Liver (tissue), 9 donors: ENCODE data around the gene TENM3. TPM values are rescaled to one million over a fixed set of nuclear protein-coding genes. Genes with fewer than 3 reads are reported as not detected.

ENCODE experiments used
- DNase-seq: peaks from one replicate; pipeline ENCODE4 v3.0.0-alpha.2; 2017; ENCODE audit warnings: low spot score
- H3K27ac ChIP-seq, 2 donors: one replicate each; pipeline ENCODE4 v1.7.0; 2013; ENCODE audit warnings: inconsistent platforms in 2 of 2, low read length in 2 of 2, control low read depth in 1 of 2, low read depth in 1 of 2, mild to moderate bottlenecking in 1 of 2
- H3K27me3 ChIP-seq, 4 donors: one replicate each; pipeline versions ENCODE4 v1.6.1 to v1.7.0; 2013; ENCODE audit warnings: low read length in 3 of 4, inconsistent platforms in 1 of 4, mild to moderate bottlenecking in 1 of 4, moderate library complexity in 1 of 4; ENCODE audit not compliant: control insufficient read depth in 4 of 4, insufficient read depth in 4 of 4
- H3K36me3 ChIP-seq, 4 donors: one replicate each; pipeline versions ENCODE4 v1.6.1 to v1.7.0; 2013; ENCODE audit warnings: low read length in 3 of 4, mild to moderate bottlenecking in 3 of 4, low read depth in 1 of 4, moderate library complexity in 1 of 4; ENCODE audit not compliant: control insufficient read depth in 4 of 4, insufficient read depth in 3 of 4
- H3K4me1 ChIP-seq, 4 donors: one replicate each; pipeline versions ENCODE4 v1.6.1 to v1.7.0; 2013; ENCODE audit warnings: low read length in 3 of 4, mild to moderate bottlenecking in 3 of 4, moderate library complexity in 1 of 4; ENCODE audit not compliant: control insufficient read depth in 4 of 4, insufficient read depth in 4 of 4
- H3K4me3 ChIP-seq, 3 donors: one replicate each; pipeline versions ENCODE4 v1.6.1 to v1.7.0; 2013; ENCODE audit warnings: low read length in 3 of 3, control low read depth in 1 of 3, low read depth in 1 of 3, mild to moderate bottlenecking in 1 of 3
- H3K9ac ChIP-seq, 2 donors: one replicate each; pipeline ENCODE4 v1.7.0; 2013; ENCODE audit warnings: low read length in 2 of 2, mild to moderate bottlenecking in 2 of 2, moderate library complexity in 2 of 2, control low read depth in 1 of 2, low read depth in 1 of 2
- H3K9me3 ChIP-seq, 4 donors: one replicate each; pipeline versions ENCODE4 v1.6.1 to v1.7.0; 2013; ENCODE audit warnings: low read length in 3 of 4; ENCODE audit not compliant: control insufficient read depth in 4 of 4
- ATF3 ChIP-seq: IDR thresholded peaks from 2 replicates; pipeline ENCODE4 v1.6.1; 2016; ENCODE audit warnings: antibody characterized with exemption
- CTCF ChIP-seq: fragments of 150-350 bp; IDR thresholded peaks from 2 replicates; pipeline ENCODE4 v1.5.1; 2017; ENCODE audit warnings: improper control_type of control experiment, low read depth, low read length; ENCODE audit not compliant: missing input control
- EGR1 ChIP-seq, 2 donors: IDR thresholded peaks; 2 replicates each; pipeline ENCODE4 v1.6.1; 2016 to 2018; ENCODE audit warnings: antibody characterized with exemption in 2 of 2, low read depth in 2 of 2
- FOXA1 ChIP-seq: IDR thresholded peaks from 2 replicates; pipeline ENCODE4 v1.6.1; 2016; ENCODE audit warnings: antibody characterized with exemption
- FOXA2 ChIP-seq: IDR thresholded peaks from 2 replicates; pipeline ENCODE4 v1.6.1; 2016; ENCODE audit warnings: antibody characterized with exemption
- GABPA ChIP-seq, 2 donors: IDR thresholded peaks in 1 of 2; conservative IDR thresholded peaks in 1 of 2; 2 replicates each; pipeline ENCODE4 v1.6.1; 2016; ENCODE audit warnings: antibody characterized with exemption in 2 of 2, mild to moderate bottlenecking in 1 of 2, moderate library complexity in 1 of 2
- HNF4A ChIP-seq, 2 donors: conservative IDR thresholded peaks; 2 replicates each; pipeline ENCODE4 v1.6.1; 2016; ENCODE audit warnings: antibody characterized with exemption in 2 of 2, mild to moderate bottlenecking in 2 of 2
- HNF4G ChIP-seq: IDR thresholded peaks from 2 replicates; pipeline ENCODE4 v1.6.1; 2016; ENCODE audit warnings: antibody characterized with exemption
- JUND ChIP-seq, 2 donors: IDR thresholded peaks; 2 replicates each; pipeline ENCODE4 v1.6.1; 2016; ENCODE audit warnings: antibody characterized with exemption in 2 of 2
- MAX ChIP-seq: IDR thresholded peaks from 2 replicates; pipeline ENCODE4 v1.6.1; 2016; ENCODE audit warnings: antibody characterized with exemption
- NR2F2 ChIP-seq: IDR thresholded peaks from 2 replicates; pipeline ENCODE4 v1.6.1; 2016; ENCODE audit warnings: antibody characterized with exemption
- RAD21 ChIP-seq, 2 donors: IDR thresholded peaks; 2 replicates each; pipeline ENCODE4 v1.6.1; 2016; ENCODE audit warnings: antibody characterized with exemption in 2 of 2, mild to moderate bottlenecking in 2 of 2
- REST ChIP-seq: IDR thresholded peaks from 2 replicates; pipeline ENCODE4 v1.6.1; 2016; ENCODE audit warnings: antibody characterized with exemption, mild to moderate bottlenecking
- RXRA ChIP-seq, 2 donors: IDR thresholded peaks; 2 replicates each; pipeline ENCODE4 v1.6.1; 2017 to 2018; ENCODE audit warnings: antibody characterized with exemption in 2 of 2, mild to moderate bottlenecking in 1 of 2
- SP1 ChIP-seq: IDR thresholded peaks from 2 replicates; pipeline ENCODE4 v1.6.1; 2018; ENCODE audit warnings: antibody characterized with exemption, mild to moderate bottlenecking
- TAF1 ChIP-seq: conservative IDR thresholded peaks from 2 replicates; pipeline ENCODE4 v1.6.1; 2016; ENCODE audit warnings: antibody characterized with exemption, mild to moderate bottlenecking
- YY1 ChIP-seq: IDR thresholded peaks from 2 replicates; pipeline ENCODE4 v1.6.1; 2016; ENCODE audit warnings: antibody characterized with exemption, mild to moderate bottlenecking
- ZBTB33 ChIP-seq: IDR thresholded peaks from 2 replicates; pipeline ENCODE4 v1.6.1; 2016; ENCODE audit warnings: antibody characterized with exemption
- WGBS: extraction: QIAGEN DNeasy Blood & Tissue Kit; methylation state at CpG from one replicate; pipeline ENCODE4 v1.1.7; 2013; 5-methylcytosine and 5-hydroxymethylcytosine counted together
- polyA plus RNA-seq, 2 donors: library from polyadenylated mRNA; stranded (reverse) in 1 of 2; unstranded in 1 of 2; fragments of 200-250 nt in 1 of 2; fragments of >200 nt in 1 of 2; fragmentation: Nextera tagmentation in 1 of 2; extraction: Ambion mirVana in 1 of 2; gene quantifications; one replicate each; pipeline versions ENCODE4 v1.2.1 to v1.2.3, GENCODE V29; 2013 to 2015
- total RNA-seq, 2 donors: library from RNA; depleted of rRNA; stranded (reverse); fragments of >200 nt; gene quantifications; one replicate each; pipeline ENCODE4 v1.2.3, GENCODE V29; 2014
- donor health status: healthy.
- donor health status: healthy.
- donor health status: healthy.
- donor health status: healthy.
- donor health status: healthy.

TENM3 gene
- total and polyA plus RNA-seq, 4 donors = 0.32 to 16.8 (median 0.70) TPM

- Histone ChIP-seq H3K36me3 (no peaks in the 10 kb centered on the region), H3K27ac (no peak overlapping the region), H3K4me1 (no peaks in the 10 kb centered on the region), H3K27me3 (no peaks in the 10 kb centered on the region), H3K9ac (no peak overlapping the region), H3K9me3 (peaks cover 0 to 2% (median 0%) of the 10 kb centered on the region in 4 donors), H3K4me3 (no peak overlapping the region)
- TF ChIP-seq HNF4A (conservative IDR thresholded peaks at IDR 0.05) = no peak
- no peak for TF ChIP-seq GABPA (IDR thresholded peaks at IDR 0.05 in 1 of 2, conservative IDR thresholded peaks at IDR 0.05 in 1 of 2)
- no peak for TF ChIP-seq SP1
- TF ChIP-seq YY1 = no peak
- TF ChIP-seq FOXA2 = no peak
- no peak for TF ChIP-seq ZBTB33
- TF ChIP-seq CTCF = no peak
- no peak for TF ChIP-seq TAF1
- no peak for TF ChIP-seq HNF4G
- TF ChIP-seq FOXA1 = no peak
- TF ChIP-seq NR2F2 = no peak
- no peak for TF ChIP-seq EGR1 (IDR thresholded peaks at IDR 0.05; ENCODE audit: low read depth in 2 of 2)
- no peak for TF ChIP-seq RXRA (IDR thresholded peaks at IDR 0.05)
- no peak for TF ChIP-seq REST
- no peak for TF ChIP-seq MAX
- TF ChIP-seq JUND (IDR thresholded peaks at IDR 0.05) = no peak
- no peak for TF ChIP-seq ATF3
- TF ChIP-seq RAD21 (IDR thresholded peaks at IDR 0.05) = no peak
- no peak for DNase-seq
- WGBS = 82% methylated on average over 6 of the region's 6 CpGs
Measured at GRCh38 chr4:182795446-182796238, 552.4 kb downstream of the TENM3 start.
